ENCODE measurements around the gene ABCD3. TPM values are rescaled to one million over a fixed set of nuclear protein-coding genes. Genes with fewer than 3 reads are reported as not detected.
"Not testable (repeated sequence)": the region's sequence is repeated elsewhere in the genome, so short reads cannot be mapped to it uniquely, and the experiment has no call there.

The ABCD3 gene
- total RNA-seq: 66.2 TPM
- long read RNA-seq, transcript ABCD3-202 (23 exons, 3,538 nt): major isoform, 45 of 99 reads
- long read RNA-seq, partial matches to known transcripts: 2 of 99 reads
- long read RNA-seq, other reads (novel, unspliced or antisense): 52 of 99 reads

GRCh38 chr1:94417978-94418663, at the start of gene ABCD3:
ABCD3 (plus strand) TSS chr1:94418389; CDS start chr1:94418479, 90 bp downstream.
- DNase-seq (peak; percentile 99), ATAC-seq (peak; percentile 98)
- intact Hi-C loops (cut with micrococcal nuclease): no loop called here

GRCh38 chr1:94372771-94373170, 45.4 kb upstream of the ABCD3 start:
- intact Hi-C loops (cut with micrococcal nuclease); ATAC-seq; DNase-seq: not testable (repeated sequence)

- ATAC-seq; DNase-seq; intact Hi-C loops (cut with micrococcal nuclease): not testable (repeated sequence)
These were observed 44.9 kb upstream of the ABCD3 start for GRCh38 chr1:94373311-94373710.

- ATAC-seq; intact Hi-C loops (cut with micrococcal nuclease); DNase-seq: not testable (repeated sequence)
These were observed 42.5 kb upstream of the ABCD3 start for GRCh38 chr1:94375666-94376065.

GRCh38 chr1:94378493-94378892, 39.7 kb upstream of the ABCD3 start:
- intact Hi-C loops (cut with micrococcal nuclease); DNase-seq; ATAC-seq: not testable (repeated sequence)

- intact Hi-C loops (cut with micrococcal nuclease): no loop called here
- ATAC-seq (peak; percentile 94), DNase-seq (peak; percentile 63)
These were observed 38.6 kb upstream of the ABCD3 start for GRCh38 chr1:94379615-94380014.

GRCh38 chr1:94382201-94382600, 36.0 kb upstream of the ABCD3 start:
- DNase-seq (no peak), ATAC-seq (no peak)
- intact Hi-C loops (cut with micrococcal nuclease): no loop called here

- DNase-seq (no peak), ATAC-seq (peak; percentile 60)
- intact Hi-C loops (cut with micrococcal nuclease): no loop called here
These were observed 34.2 kb upstream of the ABCD3 start for GRCh38 chr1:94383966-94384408.

GRCh38 chr1:94384485-94385265, 33.5 kb upstream of the ABCD3 start:
- peak; percentile 19 for ATAC-seq
- DNase-seq: no peak
- intact Hi-C loops (cut with micrococcal nuclease): no loop called here

GRCh38 chr1:94385308-94385929, 32.8 kb upstream of the ABCD3 start:
- ATAC-seq (no peak), DNase-seq (no peak)
- intact Hi-C loops (cut with micrococcal nuclease): no loop called here

GRCh38 chr1:94389298-94389697, 28.9 kb upstream of the ABCD3 start:
- intact Hi-C loops (cut with micrococcal nuclease): no loop called here
- DNase-seq (no peak), ATAC-seq (no peak)

GRCh38 chr1:94394247-94394646, 23.9 kb upstream of the ABCD3 start:
- no peak for DNase-seq
- no peak for ATAC-seq
- intact Hi-C loops (cut with micrococcal nuclease): no loop called here

GRCh38 chr1:94395231-94395630, 23.0 kb upstream of the ABCD3 start:
- no peak for ATAC-seq
- intact Hi-C loops (cut with micrococcal nuclease): no loop called here

GRCh38 chr1:94395748-94396309, 22.4 kb upstream of the ABCD3 start:
- intact Hi-C loops (cut with micrococcal nuclease): no loop called here
- ATAC-seq (no peak), DNase-seq (no peak)

More at GRCh38 chr1:94395231-94395630, 23.0 kb upstream of the ABCD3 start:
- no peak for DNase-seq

- DNase-seq (peak; percentile 27), ATAC-seq (no peak)
- intact Hi-C loops (cut with micrococcal nuclease): no loop called here
These were observed 21.7 kb upstream of the ABCD3 start for GRCh38 chr1:94396356-94397010.

GRCh38 chr1:94398356-94398755, 19.8 kb upstream of the ABCD3 start:
- ATAC-seq (no peak), DNase-seq (no peak)
- intact Hi-C loops (cut with micrococcal nuclease): no loop called here

- no peak for DNase-seq
- ATAC-seq: no peak
- intact Hi-C loops (cut with micrococcal nuclease): no loop called here
These were observed 18.7 kb upstream of the ABCD3 start for GRCh38 chr1:94399453-94399852.

GRCh38 chr1:94401206-94401605, 17.0 kb upstream of the ABCD3 start:
- intact Hi-C loops (cut with micrococcal nuclease): no loop called here

GRCh38 chr1:94406446-94406845, 11.7 kb upstream of the ABCD3 start:
- ATAC-seq: no peak
- intact Hi-C loops (cut with micrococcal nuclease): no loop called here
- DNase-seq: no peak

More at GRCh38 chr1:94401206-94401605, 17.0 kb upstream of the ABCD3 start:
- ATAC-seq (no peak), DNase-seq (no peak)

All from left ventricle myocardium superior (tissue), 1 donor.